Adrenal gland (tissue), 12 donors: ENCODE measurements around the gene ADAMTS18. TPM values are rescaled to one million over a fixed set of nuclear protein-coding genes. Genes with fewer than 3 reads are reported as not detected.

Source experiments
- DNase-seq, 7 donors: peaks; one replicate each; pipeline ENCODE4 v3.0.0-alpha.2; 2019 to 2020
- H3K27ac ChIP-seq, 5 donors: fragments of 200-600 bp; sonication (generic) in 4 of 5; 1 replicate in 3 of 5; 2 replicates in 2 of 5; pipeline versions ENCODE4 v1.5.1 to v1.8.0; 2016 to 2020; ENCODE audit warnings: mild to moderate bottlenecking in 1 of 5
- H3K27me3 ChIP-seq: fragments of 200-600 bp; 2 replicates; pipeline ENCODE4 v1.8.0; 2021
- H3K36me3 ChIP-seq, 2 donors: fragments of 200-600 bp; replicated peaks in 1 of 2; 1 replicate in 1 of 2; 2 replicates in 1 of 2; pipeline versions ENCODE4 v1.5.1 to v1.8.0; 2018 to 2022
- H3K4me1 ChIP-seq, 2 donors: fragments of 200-600 bp; replicated peaks in 1 of 2; 1 replicate in 1 of 2; 2 replicates in 1 of 2; pipeline versions ENCODE4 v1.5.1 to v1.8.0; 2018 to 2021
- H3K4me3 ChIP-seq, 4 donors: fragments of 200-600 bp; sonication (generic) in 3 of 4; one replicate each; pipeline ENCODE4 v1.5.1; 2016 to 2018
- H3K9me3 ChIP-seq, 3 donors: fragments of 200-600 bp; sonication (generic) in 1 of 3; replicated peaks in 1 of 3; 1 replicate in 2 of 3; 2 replicates in 1 of 3; pipeline versions ENCODE4 v1.5.1 to v1.8.0; 2016 to 2021
- CTCF ChIP-seq, 6 experiments: fragments of 450-650 bp in 4 of 6; fragments of 200-600 bp in 2 of 6; sonication (generic) in 1 of 6; IDR thresholded peaks; 1 replicate in 5 of 6; 2 replicates in 1 of 6; pipeline versions ENCODE4 v1.5.1 to v1.8.0; 2016 to 2021; ENCODE audit warnings: antibody characterized with exemption in 6 of 6, mild to moderate bottlenecking in 2 of 6, moderate library complexity in 1 of 6
- POLR2A ChIP-seq, 2 donors: fragments of 450-650 bp; IDR thresholded peaks; one replicate each; pipeline ENCODE4 v1.6.1; 2017; ENCODE audit warnings: antibody characterized with exemption in 2 of 2, mild to moderate bottlenecking in 2 of 2, moderate library complexity in 1 of 2
- WGBS, 4 donors: extraction: QIAGEN DNeasy Blood & Tissue Kit in 2 of 4; methylation state at CpG; one replicate each; pipeline versions ENCODE4 v1.1.5 to v1.1.7; 2013 to 2017; 5-methylcytosine and 5-hydroxymethylcytosine counted together
- intact Hi-C, 2 donors: fragments of 100-400 bp; cut with DNase I; formaldehyde crosslinking; loops; one replicate each; pipeline versions ENCODE4 v1.14.1 to v1.15.0; 2022 to 2023
- polyA plus RNA-seq, 3 donors: library from polyadenylated mRNA; stranded (reverse); fragments of 200-250 nt in 2 of 3; fragments of 350-450 nt in 1 of 3; fragmentation: Illumina TruSeq in 1 of 3; extraction: RNeasy Lipid Tissue Mini Kit (QIAGEN cat#74804) in 1 of 3; gene quantifications; one replicate each; pipeline ENCODE4 v1.2.3, GENCODE V29; 2013 to 2014
- total RNA-seq, 9 donors: library from RNA; depleted of rRNA in 4 of 9; stranded (reverse); fragments of >200 nt in 4 of 9; fragments of 120-200 nt in 1 of 9; fragmentation: NEBNext Ultra II Directional in 1 of 9; extraction: Animal tissue kit (Norgen Biotek cat#: 25700) in 1 of 9; gene quantifications; one replicate each; pipeline versions ENCODE4 v1.1.0 to v1.2.4, GENCODE V29; 2013 to 2023
- donor health status: healthy with polysubstance abuse.
- donor health status: Bipolar disorder and iron deficiency.
- donor health status: DM: yes; HTN: yes; CAD: no.
- donor health status: DM: no; HTN: no; CAD: no.
- donor health status: DM: no; HTN: no; CAD: no.
- donor health status: DM: yes; HTN: yes; CAD: no.

Gene ADAMTS18
- total and polyA plus RNA-seq, 12 donors: 0.10 to 0.32 (median 0.11) TPM; not detected in 9

- intact Hi-C loops: no loop called here
- TF ChIP-seq POLR2A (IDR thresholded peaks at IDR 0.05): no peak
- TF ChIP-seq CTCF (IDR thresholded peaks at IDR 0.05): no peak
- no peaks in the 10 kb centered on the region for H3K9me3 ChIP-seq
- no peak overlapping the region for H3K4me3 ChIP-seq
- no peaks in the 10 kb centered on the region for H3K27me3 ChIP-seq
- no peaks in the 10 kb centered on the region for H3K36me3 ChIP-seq
- 79 to 88% (median 83%) methylated on average over 2 of the region's 2 CpGs for WGBS, 4 donors
- no peaks in the 10 kb centered on the region for H3K4me1 ChIP-seq
- no peak overlapping the region for H3K27ac ChIP-seq
- DNase-seq: no peak
Measured at GRCh38 chr16:77442078-77442477, 7.2 kb upstream of the ADAMTS18 start.

GRCh38 chr16:77439106-77439505 is 4.3 kb upstream of the ADAMTS18 start:
- no peak for DNase-seq
- H3K36me3 ChIP-seq: no peaks in the 10 kb centered on the region
- H3K27me3 ChIP-seq: peaks cover 11% of the 10 kb centered on the region
- no peaks in the 10 kb centered on the region for H3K9me3 ChIP-seq
- intact Hi-C loops: no loop called here
- no peak for TF ChIP-seq CTCF (IDR thresholded peaks at IDR 0.05)
- TF ChIP-seq POLR2A (IDR thresholded peaks at IDR 0.05): no peak
- WGBS, 4 donors: 5 to 9% (median 7%) methylated on average over 3 of the region's 3 CpGs
- no peak overlapping the region for H3K4me3 ChIP-seq
- no peak overlapping the region for H3K27ac ChIP-seq
- H3K4me1 ChIP-seq: no peaks in the 10 kb centered on the region

- DNase-seq: no peak
- Histone ChIP-seq H3K27ac (no peak overlapping the region), H3K27me3 (peaks cover 21% of the 10 kb centered on the region), H3K4me3 (no peak overlapping the region), H3K4me1 (no peaks in the 10 kb centered on the region), H3K36me3 (no peaks in the 10 kb centered on the region), H3K9me3 (no peaks in the 10 kb centered on the region)
- TF ChIP-seq POLR2A (IDR thresholded peaks at IDR 0.05): no peak
- no peak for TF ChIP-seq CTCF (IDR thresholded peaks at IDR 0.05)
- WGBS, 4 donors: 44 to 60% (median 57%) methylated on average over 2 of the region's 2 CpGs
- intact Hi-C loops: no loop called here
Measured at GRCh38 chr16:77437859-77438258, 3.0 kb upstream of the ADAMTS18 start.

GRCh38 chr16:77435272-77435820 is 512 bp upstream of the ADAMTS18 start:
- H3K27me3 ChIP-seq: peaks cover 22% of the 10 kb centered on the region
- TF ChIP-seq CTCF (IDR thresholded peaks at IDR 0.05): no peak
- TF ChIP-seq POLR2A (IDR thresholded peaks at IDR 0.05): no peak
- H3K27ac ChIP-seq: no peak overlapping the region
- H3K4me3 ChIP-seq: no peak overlapping the region
- WGBS, 4 donors: 19 to 29% (median 23%) methylated on average over 20 of the region's 20 CpGs
- DNase-seq: no peak
- H3K36me3 ChIP-seq: no peaks in the 10 kb centered on the region
- H3K4me1 ChIP-seq: no peaks in the 10 kb centered on the region
- no peaks in the 10 kb centered on the region for H3K9me3 ChIP-seq
- intact Hi-C loops: no loop called here
